Astrocyte (in vitro differentiated cells and primary cell): ENCODE measurements around the gene PTPRM. TPM values are rescaled to one million over a fixed set of nuclear protein-coding genes. Genes with fewer than 3 reads are reported as not detected.

Experiments
- DNase-seq: peaks from one replicate; pipeline ENCODE4 v3.0.0-alpha.2; 2010; ENCODE audit warnings: low read depth
- FAIRE-seq: peaks from 2 replicates; lab custom pipeline; 2011; peaks lifted over from hg19 to GRCh38; lab: Jason Lieb, UNC
- H2AFZ ChIP-seq: 2 replicates; pipeline ENCODE4 v1.6.0; 2012; ENCODE audit warnings: low read depth, low read length, inconsistent platforms
- H3K27ac ChIP-seq: 2 replicates; pipeline ENCODE4 v1.5.1; 2011; ENCODE audit warnings: low read depth, low read length, inconsistent platforms
- H3K27me3 ChIP-seq: 2 replicates; pipeline ENCODE4 v1.6.0; 2011; ENCODE audit warnings: low read length, inconsistent platforms; ENCODE audit not compliant: insufficient read depth
- H3K36me3 ChIP-seq: 2 replicates; pipeline ENCODE4 v1.5.1; 2011; ENCODE audit warnings: low read length, inconsistent platforms; ENCODE audit not compliant: insufficient read depth
- H3K4me1 ChIP-seq: 2 replicates; pipeline ENCODE4 v1.5.1; 2011; ENCODE audit warnings: low read length, inconsistent platforms; ENCODE audit not compliant: insufficient read depth
- H3K4me2 ChIP-seq: 2 replicates; pipeline ENCODE4 v1.6.0; 2012; ENCODE audit warnings: low read length, inconsistent platforms
- H3K4me3 ChIP-seq: 2 replicates; pipeline ENCODE4 v1.5.1; 2011; ENCODE audit warnings: low read depth, mild to moderate bottlenecking, low read length, inconsistent platforms; ENCODE audit not compliant: insufficient read depth
- H3K79me2 ChIP-seq: 2 replicates; pipeline ENCODE4 v1.6.0; 2012; ENCODE audit warnings: mild to moderate bottlenecking, low read length, inconsistent platforms; ENCODE audit not compliant: insufficient read depth
- H3K9ac ChIP-seq: 2 replicates; pipeline ENCODE4 v1.6.0; 2012; ENCODE audit warnings: mild to moderate bottlenecking, low read length, inconsistent platforms
- H3K9me3 ChIP-seq: 2 replicates; pipeline ENCODE4 v1.5.1; 2012; ENCODE audit warnings: low read depth, mild to moderate bottlenecking, low read length, inconsistent platforms; ENCODE audit not compliant: insufficient read depth
- H4K20me1 ChIP-seq: 2 replicates; pipeline ENCODE4 v1.6.0; 2012; ENCODE audit warnings: low read length, inconsistent platforms; ENCODE audit not compliant: insufficient read depth
- H3K27ac Mint-ChIP-seq: one replicate; pipeline ENCODE4 v1.8.0; 2021; ENCODE audit warnings: mild to moderate bottlenecking, mixed read lengths; ENCODE audit not compliant: unreplicated experiment
- H3K27me3 Mint-ChIP-seq: one replicate; pipeline ENCODE4 v1.8.0; 2021; ENCODE audit warnings: low read depth, mixed read lengths; ENCODE audit not compliant: unreplicated experiment
- H3K36me3 Mint-ChIP-seq: one replicate; pipeline ENCODE4 v1.8.0; 2021; ENCODE audit warnings: low read depth, mixed read lengths; ENCODE audit not compliant: unreplicated experiment
- H3K4me1 Mint-ChIP-seq: one replicate; pipeline ENCODE4 v1.8.0; 2021; ENCODE audit warnings: low read depth, mixed read lengths; ENCODE audit not compliant: unreplicated experiment
- H3K4me3 Mint-ChIP-seq: one replicate; pipeline ENCODE4 v1.8.0; 2021; ENCODE audit warnings: mild to moderate bottlenecking, moderate library complexity, mixed read lengths; ENCODE audit not compliant: unreplicated experiment
- H3K9me3 Mint-ChIP-seq: one replicate; pipeline ENCODE4 v1.8.0; 2021; ENCODE audit warnings: mild to moderate bottlenecking, mixed read lengths; ENCODE audit not compliant: unreplicated experiment
- EZH2 ChIP-seq: IDR thresholded peaks from 2 replicates; pipeline ENCODE4 v1.6.1; 2012; ENCODE audit warnings: mild to moderate bottlenecking, low read length, inconsistent platforms; ENCODE audit not compliant: insufficient read depth
- total RNA-seq: library from RNA; stranded (reverse); gene quantifications from 2 replicates; pipeline ENCODE4 v1.2.1, GENCODE V29; 2021
- TF ChIP-seq, protein P1 (sequence below): IDR thresholded peaks from 2 replicates; pipeline ENCODE4 v1.5.1; 2011; ENCODE audit warnings: low read depth, mild to moderate bottlenecking, inconsistent platforms, low read length, moderate library complexity; ENCODE audit not compliant: insufficient read depth

PTPRM gene
- total RNA-seq, 1 donor from 2014 or later, result 59.6 TPM

DNA sequence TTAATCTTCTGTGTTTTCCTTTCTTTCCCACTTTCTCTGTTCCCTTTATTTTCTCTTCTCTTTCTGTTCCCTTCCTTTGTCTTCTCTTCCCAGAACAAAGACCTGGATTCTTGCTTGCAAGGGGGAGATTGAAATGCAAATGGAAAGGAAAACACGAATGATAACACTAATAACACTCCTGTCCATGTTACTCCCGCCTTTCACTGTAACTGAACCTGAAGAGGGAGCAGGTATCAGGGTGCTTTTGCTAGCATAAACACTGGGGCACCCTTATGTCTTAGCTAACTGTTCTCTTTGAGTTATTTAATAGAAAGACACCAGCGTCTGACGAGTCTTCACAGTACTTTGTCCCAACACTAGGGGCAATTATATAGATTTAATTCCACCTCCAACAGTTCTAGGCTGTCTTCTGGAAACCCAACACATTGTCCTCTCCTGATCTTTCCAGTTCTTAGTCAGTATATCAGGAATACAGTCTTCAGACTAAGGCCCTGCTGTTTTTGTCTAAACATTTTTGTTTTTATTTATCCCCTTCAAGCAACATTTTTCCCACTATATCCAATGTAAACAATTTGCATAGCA, 99.2 kb downstream of the PTPRM start:
- no peak overlapping the region for H3K4me3 Mint-ChIP-seq
- Histone ChIP-seq H3K4me3 (no peak overlapping the region), H3K36me3 (no peaks in the 10 kb centered on the region), H2AFZ (no peak overlapping the region), H3K4me2 (no peak overlapping the region), H3K4me1 (no peaks in the 10 kb centered on the region), H4K20me1 (peaks cover 23% of the 10 kb centered on the region), H3K79me2 (no peaks in the 10 kb centered on the region), H3K9ac (no peak overlapping the region), H3K27ac (no peak overlapping the region), H3K27me3 (no peaks in the 10 kb centered on the region), H3K9me3 (no peaks in the 10 kb centered on the region)
- H3K9me3 Mint-ChIP-seq, result no peaks in the 10 kb centered on the region
- H3K27me3 Mint-ChIP-seq, result no peaks in the 10 kb centered on the region
- no peak for DNase-seq
- H3K27ac Mint-ChIP-seq, result no peak overlapping the region
- FAIRE-seq, result no peak
- peaks cover 10% of the 10 kb centered on the region for H3K4me1 Mint-ChIP-seq
- H3K36me3 Mint-ChIP-seq, result no peaks in the 10 kb centered on the region
- no peak for TF ChIP-seq EZH2
- TF ChIP-seq, protein P1, sequence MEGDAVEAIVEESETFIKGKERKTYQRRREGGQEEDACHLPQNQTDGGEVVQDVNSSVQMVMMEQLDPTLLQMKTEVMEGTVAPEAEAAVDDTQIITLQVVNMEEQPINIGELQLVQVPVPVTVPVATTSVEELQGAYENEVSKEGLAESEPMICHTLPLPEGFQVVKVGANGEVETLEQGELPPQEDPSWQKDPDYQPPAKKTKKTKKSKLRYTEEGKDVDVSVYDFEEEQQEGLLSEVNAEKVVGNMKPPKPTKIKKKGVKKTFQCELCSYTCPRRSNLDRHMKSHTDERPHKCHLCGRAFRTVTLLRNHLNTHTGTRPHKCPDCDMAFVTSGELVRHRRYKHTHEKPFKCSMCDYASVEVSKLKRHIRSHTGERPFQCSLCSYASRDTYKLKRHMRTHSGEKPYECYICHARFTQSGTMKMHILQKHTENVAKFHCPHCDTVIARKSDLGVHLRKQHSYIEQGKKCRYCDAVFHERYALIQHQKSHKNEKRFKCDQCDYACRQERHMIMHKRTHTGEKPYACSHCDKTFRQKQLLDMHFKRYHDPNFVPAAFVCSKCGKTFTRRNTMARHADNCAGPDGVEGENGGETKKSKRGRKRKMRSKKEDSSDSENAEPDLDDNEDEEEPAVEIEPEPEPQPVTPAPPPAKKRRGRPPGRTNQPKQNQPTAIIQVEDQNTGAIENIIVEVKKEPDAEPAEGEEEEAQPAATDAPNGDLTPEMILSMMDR, result no peak

DNA sequence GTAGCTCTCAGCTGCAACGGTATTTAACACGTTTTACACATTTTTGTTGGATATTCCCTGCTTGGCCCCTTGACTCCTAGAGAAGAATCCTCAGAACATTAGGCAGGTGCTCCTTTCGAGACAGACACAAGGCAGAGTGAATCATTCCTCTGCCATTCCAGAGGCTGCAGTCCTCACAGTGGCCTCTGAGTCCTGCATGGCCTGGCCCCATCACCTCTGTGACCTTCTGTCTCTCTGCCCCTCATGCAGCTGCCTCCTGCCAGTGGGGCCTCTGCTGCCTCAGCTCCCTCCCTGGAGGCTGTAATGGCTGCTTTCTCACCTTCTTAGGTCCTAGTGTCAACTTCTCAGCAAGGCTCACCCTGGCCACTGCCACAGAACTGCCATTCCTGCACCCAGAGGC, 101.3 kb downstream of the PTPRM start:
- no peaks in the 10 kb centered on the region for H3K9me3 Mint-ChIP-seq
- H3K4me3 Mint-ChIP-seq, result peak overlapping the region; percentile 6
- no peaks in the 10 kb centered on the region for H3K36me3 Mint-ChIP-seq
- Histone ChIP-seq H3K36me3 (no peaks in the 10 kb centered on the region), H3K27me3 (no peaks in the 10 kb centered on the region), H3K9ac (no peak overlapping the region), H3K9me3 (no peaks in the 10 kb centered on the region), H3K27ac (no peak overlapping the region), H3K4me2 (no peak overlapping the region), H3K4me1 (no peaks in the 10 kb centered on the region), H4K20me1 (peaks cover 25% of the 10 kb centered on the region), H3K4me3 (no peak overlapping the region), H3K79me2 (no peaks in the 10 kb centered on the region), H2AFZ (no peak overlapping the region)
- H3K27me3 Mint-ChIP-seq, result no peaks in the 10 kb centered on the region
- DNase-seq, result no peak
- H3K27ac Mint-ChIP-seq, result no peak overlapping the region
- FAIRE-seq, result no peak
- peaks cover 10% of the 10 kb centered on the region for H3K4me1 Mint-ChIP-seq
- no peak for TF ChIP-seq EZH2
- TF ChIP-seq, protein P1, result no peak

DNA sequence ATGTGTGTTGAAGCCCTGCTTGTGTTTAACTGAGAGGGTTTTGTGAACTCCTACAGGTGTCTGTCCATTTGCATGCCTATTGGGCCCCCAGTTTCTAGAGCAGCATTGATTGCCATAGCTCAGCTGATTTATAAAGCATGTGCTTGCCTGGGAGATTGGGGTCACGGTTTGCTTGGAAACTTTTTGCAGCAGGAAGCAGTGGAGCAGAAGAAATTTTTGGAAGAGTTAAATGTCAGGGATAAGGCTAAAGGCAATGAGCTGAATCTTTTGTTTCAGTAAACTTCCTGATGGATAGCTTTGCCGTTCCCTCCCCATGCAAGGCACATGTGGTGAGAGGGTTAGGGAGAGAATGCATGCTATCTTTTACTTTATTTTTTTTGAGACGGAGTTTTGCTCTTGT, 102.2 kb downstream of the PTPRM start:
- Histone ChIP-seq H3K27me3 (no peaks in the 10 kb centered on the region), H3K9me3 (no peaks in the 10 kb centered on the region), H2AFZ (no peak overlapping the region), H3K27ac (no peak overlapping the region), H3K4me2 (no peak overlapping the region), H4K20me1 (peaks cover 33% of the 10 kb centered on the region), H3K9ac (no peak overlapping the region), H3K4me1 (no peaks in the 10 kb centered on the region), H3K4me3 (no peak overlapping the region), H3K36me3 (no peaks in the 10 kb centered on the region), H3K79me2 (no peaks in the 10 kb centered on the region)
- Mint-ChIP-seq H3K27ac (no peak overlapping the region), H3K27me3 (no peaks in the 10 kb centered on the region), H3K4me1 (peaks cover 10% of the 10 kb centered on the region), H3K9me3 (peaks cover 1% of the 10 kb centered on the region), H3K4me3 (no peak overlapping the region), H3K36me3 (no peaks in the 10 kb centered on the region)
- DNase-seq (no peak), FAIRE-seq (no peak)
- no peak for TF ChIP-seq EZH2
- TF ChIP-seq, protein P1, result no peak
